SW 1271 (cell line): ENCODE data around the gene XIST.
"Not testable (repeated sequence)": the region's sequence is repeated elsewhere in the genome, so short reads cannot be mapped to it uniquely, and the experiment has no call there.

Source experiments
- DNase-seq, 2 experiments: peaks; one replicate each; lab custom pipeline; 2025; lab: John Stamatoyannopoulos, UW

XIST gene

DNA sequence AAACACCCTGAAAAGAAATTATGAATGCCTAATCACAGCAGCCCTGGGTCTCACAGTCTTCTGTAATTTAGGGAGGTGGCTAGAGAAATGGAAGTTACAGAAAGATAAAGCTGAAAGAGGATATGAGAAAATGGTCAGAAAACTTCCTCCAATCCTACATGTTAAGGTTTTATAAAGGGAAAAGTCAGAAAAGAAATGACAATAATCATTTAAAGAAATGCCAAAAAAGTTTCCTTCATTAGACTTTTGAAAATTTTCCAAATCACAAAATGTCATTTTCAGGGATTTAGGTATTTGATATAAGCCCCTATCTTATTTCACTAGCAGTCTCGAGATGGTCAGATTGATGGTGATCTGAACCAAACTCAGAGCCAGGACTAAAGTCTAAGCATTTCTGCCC is 13.4 kb downstream of the XIST start:
- no peak for DNase-seq

DNA sequence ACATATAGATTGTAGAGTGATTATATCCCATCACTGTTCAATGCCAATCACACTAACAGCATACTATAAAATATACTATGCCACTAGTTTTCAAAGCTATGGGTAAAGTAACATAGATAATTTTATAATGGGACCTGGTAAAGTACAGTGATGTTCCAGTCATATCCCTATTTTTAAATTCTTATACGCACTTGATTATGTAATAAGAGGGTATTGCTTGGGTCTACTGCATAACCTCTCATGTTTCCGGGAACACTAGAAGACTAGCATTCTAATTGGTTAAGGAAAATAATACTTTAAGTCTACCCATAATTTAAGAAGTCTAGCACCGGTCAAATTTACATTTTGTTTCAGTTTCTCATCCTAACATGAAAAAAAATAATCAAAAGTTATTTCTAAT is 14.4 kb downstream of the XIST start:
- DNase-seq, result no peak

GRCh38 chrX:73836956-73837477 is 15.5 kb downstream of the XIST start:
- DNase-seq, result no peak

DNA sequence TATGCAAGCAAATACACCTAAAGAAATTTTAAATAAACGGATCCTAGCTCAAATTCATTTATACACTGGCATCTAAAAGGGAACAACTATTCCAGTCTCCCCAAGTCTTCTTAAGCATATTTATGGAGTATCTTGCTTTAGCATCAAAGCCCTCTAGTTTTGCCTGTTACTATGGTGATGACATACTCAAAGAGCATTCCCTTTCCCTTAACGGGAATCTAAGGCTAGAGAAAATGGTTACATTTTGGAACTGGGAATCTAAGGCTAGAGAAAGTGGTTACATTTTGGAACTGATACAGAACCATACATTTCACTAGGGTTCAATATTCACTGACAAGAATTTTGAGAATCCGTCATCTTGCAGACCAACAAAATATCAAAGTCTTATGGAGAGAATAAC is 18.3 kb downstream of the XIST start:
- no peak for DNase-seq

DNA sequence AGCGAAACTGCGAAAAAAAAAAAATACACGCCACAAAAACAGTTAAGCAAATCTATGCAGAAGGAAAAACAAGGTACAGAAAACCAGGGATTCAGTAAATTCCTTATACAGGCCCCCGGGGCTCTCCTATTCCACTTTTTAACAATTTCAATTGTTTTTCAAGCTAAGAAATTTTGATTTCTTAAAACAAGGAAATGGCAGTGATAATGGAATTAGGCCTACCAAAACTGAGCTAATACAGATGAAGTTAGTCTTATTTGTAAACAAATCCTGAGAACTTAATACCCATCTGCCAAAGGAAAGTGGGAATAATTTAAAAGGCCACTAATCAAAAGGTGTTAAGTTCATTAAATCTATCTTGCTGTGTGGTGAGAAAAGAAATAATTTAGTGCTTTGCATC is 20.2 kb downstream of the XIST start:
- no peak for DNase-seq

GRCh38 chrX:73831500-73831899 is 21.0 kb downstream of the XIST start:
- DNase-seq, result no peak

- no peak for DNase-seq
Observed at GRCh38 chrX:73830489-73831414, 21.8 kb downstream of the XIST start.

- no peak for DNase-seq
Observed at GRCh38 chrX:73829890-73830466, 22.5 kb downstream of the XIST start.

GRCh38 chrX:73828080-73828720 is 24.3 kb downstream of the XIST start:
- no peak for DNase-seq

DNA sequence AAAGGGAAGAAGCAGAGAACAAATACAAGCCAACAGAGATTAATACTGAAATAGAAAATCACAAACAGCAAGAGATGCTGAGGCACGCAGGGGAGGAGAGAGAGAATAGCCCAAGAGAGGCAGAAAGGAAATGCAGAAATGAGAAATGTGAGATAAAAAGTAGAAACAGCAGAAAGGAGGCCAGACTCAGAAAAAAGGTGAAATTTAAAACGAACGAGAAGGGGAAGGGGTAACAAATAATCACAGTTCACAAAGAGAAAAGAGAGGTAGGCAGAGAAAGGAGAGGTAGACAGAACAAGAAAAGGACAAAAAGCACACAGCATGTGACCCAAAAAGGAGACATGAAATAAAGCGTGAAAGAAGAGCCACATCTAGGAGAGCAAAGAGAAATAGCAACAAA is 25.1 kb downstream of the XIST start:
- no peak for DNase-seq

DNA sequence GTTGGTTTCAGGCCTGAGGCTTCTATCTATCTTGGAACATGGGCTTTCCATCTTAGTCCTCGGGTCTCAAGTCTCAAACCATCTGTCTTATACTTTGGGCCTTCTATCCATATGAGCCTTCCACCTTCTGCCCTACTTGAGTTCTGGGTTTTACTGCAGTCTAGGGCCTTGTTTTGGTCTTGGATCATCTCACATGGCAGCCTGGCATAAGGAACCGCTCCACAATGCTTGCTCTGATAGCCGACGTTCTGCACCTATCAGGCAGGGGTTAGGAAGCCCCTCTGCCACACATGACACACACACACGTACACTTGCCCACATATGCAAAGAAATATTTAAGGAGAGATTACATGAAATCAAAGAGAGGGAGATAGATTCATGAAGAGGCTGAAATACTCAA is 25.5 kb downstream of the XIST start:
- DNase-seq, result no peak

DNA sequence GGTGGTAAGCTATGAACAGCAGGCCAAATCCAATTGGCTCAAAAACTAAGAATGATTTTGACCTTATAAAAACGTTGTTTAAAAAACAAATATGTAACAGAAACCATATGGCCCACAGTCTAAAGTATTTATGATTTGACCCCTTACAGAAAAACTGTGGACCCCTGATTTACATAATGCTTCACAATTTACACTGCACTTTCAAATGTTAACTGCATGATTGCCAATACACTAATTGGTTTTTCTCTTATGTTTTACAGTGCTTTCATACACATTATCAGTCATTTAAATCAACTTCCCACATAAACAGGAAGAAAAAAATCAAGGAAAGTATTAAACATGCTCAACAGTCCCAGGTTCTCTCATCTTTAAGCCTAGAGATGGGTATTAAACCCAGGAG is 26.9 kb downstream of the XIST start:
- DNase-seq, result no peak

DNA sequence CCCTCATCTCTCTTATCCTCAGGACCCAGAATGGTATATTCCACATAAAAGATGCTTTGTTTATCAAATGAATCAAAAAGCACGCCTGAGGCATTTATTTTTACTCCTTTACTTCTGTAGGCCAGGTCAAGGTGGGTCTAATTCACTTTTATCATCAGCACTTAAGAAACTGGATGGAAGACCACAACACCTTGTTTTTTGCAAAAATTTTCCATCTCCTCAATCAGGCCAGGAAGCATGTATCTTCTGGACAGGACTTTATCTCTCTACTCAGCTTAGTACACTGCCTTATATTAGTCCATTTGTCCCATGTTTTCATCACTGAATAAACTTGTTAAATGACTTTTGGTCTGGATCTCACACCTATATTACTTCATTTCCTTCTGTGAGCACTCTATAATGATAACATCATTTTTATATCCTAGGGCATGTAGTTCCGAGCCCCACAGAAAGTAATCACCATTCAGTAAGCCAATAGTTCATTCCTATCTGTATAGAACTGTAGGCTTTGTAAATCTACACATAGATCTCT is 29.0 kb downstream of the XIST start:
- no peak for DNase-seq

GRCh38 chrX:73822775-73823174 is 29.7 kb downstream of the XIST start:
- DNase-seq, result no peak

DNA sequence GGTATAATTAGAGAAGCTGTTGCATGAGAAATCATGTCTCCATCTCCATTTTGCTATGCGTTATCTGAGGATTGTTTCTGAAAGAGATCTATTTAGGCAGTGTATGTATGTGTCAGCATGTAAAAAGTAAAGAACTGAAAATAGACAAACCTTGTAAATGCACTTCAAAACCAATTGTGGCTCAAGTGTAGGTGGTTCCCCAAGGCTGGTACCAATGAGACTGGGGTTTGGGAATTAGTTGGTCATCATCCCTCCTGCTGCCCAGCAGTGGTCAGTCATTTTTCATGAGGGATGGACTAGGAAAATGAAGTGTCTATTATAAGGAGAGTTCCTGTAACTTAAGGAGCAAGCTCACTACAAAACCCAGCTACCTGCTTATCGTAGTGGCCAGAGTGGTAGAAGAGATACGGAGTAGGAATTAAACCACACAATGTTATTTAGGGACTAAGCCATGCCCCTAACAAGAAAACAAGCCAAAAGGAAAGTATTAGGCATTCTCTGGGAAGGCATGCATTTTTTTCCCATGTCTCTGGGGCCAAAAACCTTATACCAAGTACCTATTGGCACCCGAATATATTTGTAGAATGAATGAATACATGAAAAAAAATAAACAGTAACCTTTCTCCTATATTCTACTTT is 30.5 kb downstream of the XIST start:
- no peak for DNase-seq

GRCh38 chrX:73819864-73820558 is 32.5 kb downstream of the XIST start:
- DNase-seq, result not testable (repeated sequence)

GRCh38 chrX:73818200-73819116 is 34.1 kb downstream of the XIST start:
- DNase-seq, result no peak

DNA sequence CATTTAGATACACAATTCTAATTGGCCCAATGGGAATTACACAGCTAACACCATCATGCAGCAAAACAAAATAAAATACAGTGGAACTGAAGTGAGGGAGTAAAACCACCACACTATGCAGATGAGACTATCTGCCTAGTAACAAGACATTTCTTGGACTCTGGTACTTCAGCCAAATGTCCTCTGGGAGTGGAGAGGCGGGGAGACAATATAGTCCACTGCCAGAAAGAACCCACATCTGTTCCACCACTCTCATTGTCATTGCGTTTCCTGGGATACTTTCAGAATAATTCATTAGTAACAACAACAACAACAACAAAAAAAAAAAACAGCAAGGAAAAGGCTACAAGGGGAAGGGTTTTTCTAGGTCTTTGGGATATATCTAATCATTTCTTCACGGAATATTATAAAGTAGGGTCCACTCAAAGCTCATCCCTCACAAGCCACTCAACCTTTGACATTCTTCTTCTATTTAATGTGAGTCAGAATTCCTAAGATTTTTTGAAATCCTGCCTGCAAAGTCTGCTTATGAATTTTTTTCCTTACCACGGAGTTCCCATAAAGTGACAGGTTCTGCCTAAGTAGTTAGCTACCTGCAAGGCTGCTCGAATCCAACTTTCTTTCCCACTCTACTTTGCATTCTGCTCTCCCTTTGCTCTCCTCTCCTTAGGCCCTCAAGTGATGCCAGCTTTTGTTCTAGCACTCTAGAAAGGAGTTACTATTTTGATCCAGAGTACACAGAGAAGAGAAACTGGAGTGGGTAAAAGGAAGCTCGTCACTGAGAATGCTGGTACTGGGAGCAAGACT is 34.9 kb downstream of the XIST start:
- peak in 1 of 2 experiments; percentile 0 for DNase-seq

DNA sequence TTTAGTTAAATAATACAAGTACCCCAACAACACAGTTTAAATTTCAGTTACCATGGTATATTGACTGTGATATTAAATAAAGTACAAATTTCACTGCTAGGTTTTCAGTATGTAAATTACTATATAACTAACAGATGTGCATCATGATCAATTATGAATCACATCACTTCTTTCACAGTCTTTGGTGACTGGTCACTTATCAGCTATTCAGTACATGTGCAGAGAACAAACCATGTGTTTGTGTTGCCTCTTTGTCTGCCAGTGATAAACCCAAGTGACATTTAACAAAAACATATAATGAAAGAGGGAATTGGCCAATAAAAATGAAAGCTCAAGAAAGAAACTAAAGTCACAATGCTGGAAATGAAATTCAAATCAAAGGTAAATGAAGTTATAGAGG is 40.3 kb downstream of the XIST start:
- no peak for DNase-seq

DNA sequence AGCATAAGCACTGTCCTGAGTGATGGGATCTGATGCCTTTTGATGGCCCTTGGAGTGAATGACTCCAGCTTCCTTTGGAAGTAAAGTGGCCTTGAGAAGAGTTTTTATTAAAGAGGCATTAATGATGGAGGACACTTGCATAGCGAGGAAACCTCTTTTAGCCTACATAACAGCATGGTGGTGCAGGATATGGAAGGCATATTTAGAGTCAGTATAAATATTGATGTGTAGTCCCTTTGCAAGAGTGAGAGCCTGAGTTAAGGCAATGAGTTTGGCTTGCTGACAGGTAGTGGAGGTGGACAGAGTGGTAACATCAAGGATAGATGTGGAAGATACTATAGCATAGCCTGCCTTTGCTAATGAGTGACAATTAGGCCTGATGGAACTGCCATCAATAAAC is 48.4 kb downstream of the XIST start:
- not testable (repeated sequence) for DNase-seq
